Erythroblast (primary cell): Measurements from ENCODE around the gene KAT2B.

Source experiments
- DNase-seq, 2 experiments: peaks; one replicate each; lab custom pipeline; 2025; lab: John Stamatoyannopoulos, UW
- GATA1 ChIP-seq: IDR thresholded peaks from 2 replicates; pipeline ENCODE4 v1.6.1; 2011; ENCODE audit warnings: low read depth, mild to moderate bottlenecking, control low read depth, low read length, moderate library complexity
- POLR2A ChIP-seq: IDR thresholded peaks from 2 replicates; pipeline ENCODE4 v1.6.1; 2011; ENCODE audit warnings: mild to moderate bottlenecking, low read length

The KAT2B gene

GRCh38 chr3:20185679-20186599 is 145.7 kb downstream of the KAT2B start, which contains the start of gene SGO1:
TSS of gene SGO1 (minus strand) at chr3:20186206. CDS start at chr3:20184027, 2,179 bp downstream.
- no peak for TF ChIP-seq GATA1
- TF ChIP-seq POLR2A = peak; percentile 92
- peak; percentile 99 for DNase-seq

GRCh38 chr3:20186600-20187004 is 146.4 kb downstream of the KAT2B start:
- TF ChIP-seq POLR2A (no peak), GATA1 (no peak)

GRCh38 chr3:20190991-20191390 is 150.7 kb downstream of the KAT2B start:
- DNase-seq = no peak
- TF ChIP-seq POLR2A = no peak
- TF ChIP-seq GATA1 = no peak

More at GRCh38 chr3:20186600-20187004, 146.4 kb downstream of the KAT2B start:
- peak in 1 of 2 experiments; percentile 42 for DNase-seq

- no peak for DNase-seq
- TF ChIP-seq GATA1 (no peak), POLR2A (no peak)
These were observed 154.7 kb downstream of the KAT2B start for GRCh38 chr3:20194793-20195460.

GRCh38 chr3:20197775-20198174 is 157.5 kb downstream of the KAT2B start:
- DNase-seq = no peak
- no peak for TF ChIP-seq GATA1
- TF ChIP-seq POLR2A = no peak

DNA sequence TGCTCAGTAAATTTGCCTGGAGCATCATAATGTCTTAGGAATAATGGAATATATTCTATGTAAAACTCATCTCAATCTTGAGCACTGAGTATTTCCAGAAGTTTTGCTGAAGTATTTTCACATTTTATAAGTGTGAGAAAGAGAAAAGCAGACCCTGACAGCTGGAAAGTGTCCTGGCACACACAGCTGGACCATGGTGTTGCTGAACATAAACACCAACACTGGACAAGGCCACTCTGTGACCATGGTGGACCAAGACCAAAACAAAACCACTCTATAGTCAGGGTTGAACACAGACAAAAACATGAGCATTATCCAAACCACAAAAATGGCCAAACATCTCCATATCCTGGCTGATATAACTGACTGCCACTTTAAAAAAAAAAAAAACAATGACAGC is 160.9 kb downstream of the KAT2B start:
- no peak for TF ChIP-seq POLR2A
- TF ChIP-seq GATA1 = no peak
- no peak for DNase-seq
